Measurements from ENCODE around the gene PRDM11.

PRDM11 gene

DNA sequence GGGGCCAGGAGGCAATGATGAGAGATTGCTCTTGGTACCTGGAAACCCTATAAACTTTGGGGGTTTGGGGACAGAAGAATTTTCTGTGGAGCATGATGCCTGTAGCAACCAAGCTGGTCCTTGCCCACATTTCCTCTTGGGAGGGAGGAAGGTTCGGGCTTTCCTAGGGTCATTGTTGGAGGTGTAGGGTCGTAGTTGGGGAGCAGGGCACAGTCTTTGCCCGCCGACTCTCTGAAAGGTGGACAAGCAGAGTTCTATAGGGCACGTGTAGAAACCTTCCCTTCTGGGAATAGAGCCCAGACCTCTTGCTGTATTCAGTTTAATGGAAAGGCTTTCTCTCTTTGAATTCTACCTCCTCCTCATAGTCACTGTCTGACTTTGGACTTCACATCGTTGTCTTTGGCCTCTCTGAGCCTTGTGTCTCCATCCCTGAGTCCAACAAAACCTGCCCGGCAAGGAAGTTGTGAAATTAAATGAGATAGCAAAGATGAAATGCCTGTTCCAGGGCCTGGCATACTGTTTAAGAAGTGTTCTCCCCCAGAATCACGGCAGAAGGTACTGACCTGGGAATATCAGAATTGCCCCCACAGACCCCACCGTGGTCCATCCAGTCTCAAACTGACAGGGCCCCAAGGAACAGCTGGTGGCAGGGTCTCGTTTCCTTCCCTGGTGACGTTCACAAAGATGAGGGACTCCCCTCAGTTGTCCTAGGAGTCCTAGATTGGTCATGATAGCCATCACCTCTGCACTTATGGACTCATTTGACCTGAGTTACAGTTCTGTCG, 1.6 kb downstream of the PRDM11 start:
- no peaks in the 10 kb centered on the region; the same call in 1 of the 2 replicates for H3K79me2 ChIP-seq (ENCODE audit: insufficient read depth, low read length)
- peak overlapping the region; percentile 100 for H2AFZ ChIP-seq (ENCODE audit: low read depth, low read length)
- peak overlapping the region; percentile 32 to 88; a peak in 3 of 4 replicates for H3K4me3 ChIP-seq (ENCODE audit: low read depth in 1 of 2, low read length in 2 of 2)
- H3K9me3 ChIP-seq (ENCODE audit: insufficient read depth, low read length, severe bottlenecking): no peaks in the 10 kb centered on the region
- peaks cover 4% of the 10 kb centered on the region; the same call in 1 of the 2 replicates for H4K20me1 ChIP-seq (ENCODE audit: insufficient read depth, low read length)
- peak overlapping the region; percentile 69; the same call in 1 of the 2 replicates for H3K27ac ChIP-seq (ENCODE audit: low read length)
- peak overlapping the region; percentile 84 for H3K9ac ChIP-seq (ENCODE audit: low read depth, low read length)
- H3K4me2 ChIP-seq (ENCODE audit: insufficient read depth, low read length): peak overlapping the region; percentile 79
- TF ChIP-seq EZH2 (IDR thresholded peaks at IDR 0.05; ENCODE audit: borderline replicate concordance, low read depth, low read length, severe bottlenecking): no peak
- TF ChIP-seq, protein P1, sequence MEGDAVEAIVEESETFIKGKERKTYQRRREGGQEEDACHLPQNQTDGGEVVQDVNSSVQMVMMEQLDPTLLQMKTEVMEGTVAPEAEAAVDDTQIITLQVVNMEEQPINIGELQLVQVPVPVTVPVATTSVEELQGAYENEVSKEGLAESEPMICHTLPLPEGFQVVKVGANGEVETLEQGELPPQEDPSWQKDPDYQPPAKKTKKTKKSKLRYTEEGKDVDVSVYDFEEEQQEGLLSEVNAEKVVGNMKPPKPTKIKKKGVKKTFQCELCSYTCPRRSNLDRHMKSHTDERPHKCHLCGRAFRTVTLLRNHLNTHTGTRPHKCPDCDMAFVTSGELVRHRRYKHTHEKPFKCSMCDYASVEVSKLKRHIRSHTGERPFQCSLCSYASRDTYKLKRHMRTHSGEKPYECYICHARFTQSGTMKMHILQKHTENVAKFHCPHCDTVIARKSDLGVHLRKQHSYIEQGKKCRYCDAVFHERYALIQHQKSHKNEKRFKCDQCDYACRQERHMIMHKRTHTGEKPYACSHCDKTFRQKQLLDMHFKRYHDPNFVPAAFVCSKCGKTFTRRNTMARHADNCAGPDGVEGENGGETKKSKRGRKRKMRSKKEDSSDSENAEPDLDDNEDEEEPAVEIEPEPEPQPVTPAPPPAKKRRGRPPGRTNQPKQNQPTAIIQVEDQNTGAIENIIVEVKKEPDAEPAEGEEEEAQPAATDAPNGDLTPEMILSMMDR (IDR thresholded peaks at IDR 0.05; ENCODE audit: borderline replicate concordance, extremely low read depth, low read length, poor library complexity, severe bottlenecking): no peak
- ATAC-seq (ENCODE audit: insufficient read depth, low read depth) (no peak), DNase-seq (no peak)
- no peaks in the 10 kb centered on the region for H3K36me3 ChIP-seq (ENCODE audit: insufficient read depth, low read length)
- H3K4me1 ChIP-seq (ENCODE audit: insufficient read depth, low read length): peaks cover 23% of the 10 kb centered on the region
- peaks cover 20% of the 10 kb centered on the region for H3K27me3 ChIP-seq (ENCODE audit: insufficient read depth, low read length, poor library complexity)

DNA sequence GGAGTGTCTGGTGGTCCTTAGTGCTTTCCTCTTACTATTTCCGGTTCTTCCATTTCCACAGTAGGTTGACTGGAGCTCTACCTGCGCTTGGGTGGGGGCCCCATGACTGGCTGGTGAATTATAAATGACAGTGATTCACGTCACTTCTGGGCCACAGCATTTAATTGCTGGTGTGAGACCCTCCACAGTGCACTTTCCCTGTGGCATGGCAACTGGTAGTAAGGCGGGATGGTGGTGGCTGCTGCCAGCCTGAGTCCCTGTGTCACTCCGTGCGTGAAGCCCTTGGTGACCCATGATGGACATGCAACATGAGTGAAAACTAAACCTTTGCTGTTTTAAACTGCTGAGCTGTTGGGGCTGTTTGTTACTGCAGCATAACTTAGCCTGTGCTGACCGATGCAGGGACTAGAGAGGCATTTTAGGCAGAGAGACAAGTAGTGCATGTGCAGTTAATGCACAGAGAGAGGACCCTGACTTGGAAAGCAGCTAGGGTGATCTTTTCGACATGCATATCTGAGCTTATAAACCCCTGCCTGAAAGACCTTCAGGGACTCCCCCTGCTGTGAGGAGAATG, 3.1 kb downstream of the PRDM11 start:
- Histone ChIP-seq H3K27me3 (ENCODE audit: insufficient read depth, low read length, poor library complexity) (peaks cover 15% of the 10 kb centered on the region), H3K4me1 (ENCODE audit: insufficient read depth, low read length) (peaks cover 23% of the 10 kb centered on the region), H3K36me3 (ENCODE audit: insufficient read depth, low read length) (no peaks in the 10 kb centered on the region), H3K9ac (ENCODE audit: low read depth, low read length) (no peak overlapping the region), H3K4me2 (ENCODE audit: insufficient read depth, low read length) (no peak overlapping the region), H3K4me3 (ENCODE audit: low read depth in 1 of 2, low read length in 2 of 2) (no peak overlapping the region), H3K27ac (ENCODE audit: low read length) (no peak overlapping the region), H3K79me2 (ENCODE audit: insufficient read depth, low read length) (no peaks in the 10 kb centered on the region; the same call in 1 of the 2 replicates), H4K20me1 (ENCODE audit: insufficient read depth, low read length) (peaks cover 9% of the 10 kb centered on the region; the same call in 1 of the 2 replicates), H2AFZ (ENCODE audit: low read depth, low read length) (no peak overlapping the region), H3K9me3 (ENCODE audit: insufficient read depth, low read length, severe bottlenecking) (no peaks in the 10 kb centered on the region)
- ATAC-seq (ENCODE audit: insufficient read depth, low read depth): no peak
- no peak for DNase-seq
- no peak for TF ChIP-seq EZH2 (IDR thresholded peaks at IDR 0.05; ENCODE audit: borderline replicate concordance, low read depth, low read length, severe bottlenecking)
- TF ChIP-seq, protein P1 (IDR thresholded peaks at IDR 0.05; ENCODE audit: borderline replicate concordance, extremely low read depth, low read length, poor library complexity, severe bottlenecking): no peak

DNA sequence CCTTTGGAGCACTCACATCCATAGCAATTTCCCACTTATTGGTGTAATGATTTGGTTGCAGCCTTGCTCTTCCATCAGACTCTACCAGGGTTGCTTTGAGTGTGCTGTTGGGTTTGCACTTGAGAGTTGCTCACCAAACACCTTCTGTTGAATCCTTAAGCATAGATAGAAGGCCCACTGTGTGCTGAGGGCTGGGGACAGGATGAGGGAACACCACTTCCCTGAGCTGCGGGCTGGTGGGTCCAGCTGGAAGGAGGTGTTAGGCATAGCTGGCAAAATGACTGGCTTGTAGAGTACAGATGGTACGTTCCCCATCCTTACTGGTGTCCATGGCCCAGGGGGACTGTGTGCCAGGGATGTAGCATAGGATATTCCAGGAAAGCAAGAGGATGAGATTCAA, 3.9 kb downstream of the PRDM11 start:
- Histone ChIP-seq H2AFZ (ENCODE audit: low read depth, low read length) (no peak overlapping the region), H3K79me2 (ENCODE audit: insufficient read depth, low read length) (no peaks in the 10 kb centered on the region; the same call in 1 of the 2 replicates), H3K9ac (ENCODE audit: low read depth, low read length) (no peak overlapping the region), H4K20me1 (ENCODE audit: insufficient read depth, low read length) (peaks cover 9% of the 10 kb centered on the region; the same call in 1 of the 2 replicates), H3K27ac (ENCODE audit: low read length) (no peak overlapping the region), H3K4me1 (ENCODE audit: insufficient read depth, low read length) (peaks cover 23% of the 10 kb centered on the region), H3K4me2 (ENCODE audit: insufficient read depth, low read length) (no peak overlapping the region), H3K9me3 (ENCODE audit: insufficient read depth, low read length, severe bottlenecking) (no peaks in the 10 kb centered on the region), H3K36me3 (ENCODE audit: insufficient read depth, low read length) (no peaks in the 10 kb centered on the region), H3K27me3 (ENCODE audit: insufficient read depth, low read length, poor library complexity) (peaks cover 11% of the 10 kb centered on the region), H3K4me3 (ENCODE audit: low read depth in 1 of 2, low read length in 2 of 2) (no peak overlapping the region)
- ATAC-seq (ENCODE audit: insufficient read depth, low read depth) (no peak), DNase-seq (no peak)
- TF ChIP-seq, protein P1 (IDR thresholded peaks at IDR 0.05; ENCODE audit: borderline replicate concordance, extremely low read depth, low read length, poor library complexity, severe bottlenecking): no peak
- TF ChIP-seq EZH2 (IDR thresholded peaks at IDR 0.05; ENCODE audit: borderline replicate concordance, low read depth, low read length, severe bottlenecking): no peak

All from DND-41 (cell line).